ENCODE results near the gene UNC79. TPM values are rescaled to one million over a fixed set of nuclear protein-coding genes. Genes with fewer than 3 reads are reported as not detected.
"Not testable (repeated sequence)": the region's sequence is repeated elsewhere in the genome, so short reads cannot be mapped to it uniquely, and the experiment has no call there.

The UNC79 gene
- total RNA-seq, 4 donors from 2014 or later, result 0.30 TPM; not detected in 3

GRCh38 chr14:93496856-93497741 is 66.4 kb downstream of the UNC79 start:
- DNase-seq (ENCODE audit: low spot score in 2 of 2), result no peak
- 72% methylated on average over 3 of the region's 3 CpGs for WGBS
- H3K27ac ChIP-seq, result no peak overlapping the region
- no peak for TF ChIP-seq EP300 (IDR thresholded peaks at IDR 0.05)
- TF ChIP-seq, protein P1, sequence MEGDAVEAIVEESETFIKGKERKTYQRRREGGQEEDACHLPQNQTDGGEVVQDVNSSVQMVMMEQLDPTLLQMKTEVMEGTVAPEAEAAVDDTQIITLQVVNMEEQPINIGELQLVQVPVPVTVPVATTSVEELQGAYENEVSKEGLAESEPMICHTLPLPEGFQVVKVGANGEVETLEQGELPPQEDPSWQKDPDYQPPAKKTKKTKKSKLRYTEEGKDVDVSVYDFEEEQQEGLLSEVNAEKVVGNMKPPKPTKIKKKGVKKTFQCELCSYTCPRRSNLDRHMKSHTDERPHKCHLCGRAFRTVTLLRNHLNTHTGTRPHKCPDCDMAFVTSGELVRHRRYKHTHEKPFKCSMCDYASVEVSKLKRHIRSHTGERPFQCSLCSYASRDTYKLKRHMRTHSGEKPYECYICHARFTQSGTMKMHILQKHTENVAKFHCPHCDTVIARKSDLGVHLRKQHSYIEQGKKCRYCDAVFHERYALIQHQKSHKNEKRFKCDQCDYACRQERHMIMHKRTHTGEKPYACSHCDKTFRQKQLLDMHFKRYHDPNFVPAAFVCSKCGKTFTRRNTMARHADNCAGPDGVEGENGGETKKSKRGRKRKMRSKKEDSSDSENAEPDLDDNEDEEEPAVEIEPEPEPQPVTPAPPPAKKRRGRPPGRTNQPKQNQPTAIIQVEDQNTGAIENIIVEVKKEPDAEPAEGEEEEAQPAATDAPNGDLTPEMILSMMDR (IDR thresholded peaks at IDR 0.05), result no peak
- TF ChIP-seq POLR2A (IDR thresholded peaks at IDR 0.05), result no peak
- no peak for TF ChIP-seq POLR2AphosphoS5 (IDR thresholded peaks at IDR 0.05)
- no peaks in the 10 kb centered on the region for H3K27me3 ChIP-seq
- no peaks in the 10 kb centered on the region for H3K36me3 ChIP-seq
- no peaks in the 10 kb centered on the region for H3K4me1 ChIP-seq
- H3K9me3 ChIP-seq, result no peaks in the 10 kb centered on the region
- no peak overlapping the region for H3K4me3 ChIP-seq

DNA sequence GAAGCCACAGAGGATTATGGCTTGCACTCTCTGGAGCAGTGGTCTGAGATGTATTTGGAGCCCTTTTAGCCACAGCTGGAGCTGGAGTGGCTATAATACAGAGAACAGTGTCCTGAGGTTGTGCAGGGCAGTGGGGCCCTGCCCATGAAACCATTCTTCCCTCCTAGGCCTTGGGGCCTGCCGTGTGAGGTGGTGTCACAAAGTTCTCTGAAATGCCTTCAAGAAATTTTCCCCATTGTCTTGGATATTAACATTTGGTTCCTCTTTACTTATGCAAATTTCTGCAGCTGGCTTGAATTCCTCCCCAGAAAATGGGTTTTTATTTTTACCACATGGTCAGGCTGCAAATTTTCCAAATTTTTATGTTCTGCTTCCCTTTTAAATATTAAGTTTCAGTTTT is 79.3 kb downstream of the UNC79 start:
- Histone ChIP-seq H3K27me3 (no peaks in the 10 kb centered on the region), H3K4me1 (no peaks in the 10 kb centered on the region), H3K9me3 (no peaks in the 10 kb centered on the region), H3K27ac (no peak overlapping the region), H3K4me3 (no peak overlapping the region), H3K36me3 (no peaks in the 10 kb centered on the region)
- TF ChIP-seq POLR2AphosphoS5 (IDR thresholded peaks at IDR 0.05), result no peak
- TF ChIP-seq, protein P1 (IDR thresholded peaks at IDR 0.05), result no peak
- no peak for TF ChIP-seq POLR2A (IDR thresholded peaks at IDR 0.05)
- no peak for DNase-seq (ENCODE audit: low spot score in 2 of 2)
- WGBS, result 42% methylated on average over 1 of the region's 1 CpG

GRCh38 chr14:93511001-93511400 is 80.3 kb downstream of the UNC79 start:
- Histone ChIP-seq H3K36me3 (no peaks in the 10 kb centered on the region), H3K4me1 (no peaks in the 10 kb centered on the region), H3K4me3 (no peak overlapping the region), H3K27ac (no peak overlapping the region), H3K9me3 (no peaks in the 10 kb centered on the region), H3K27me3 (no peaks in the 10 kb centered on the region)
- DNase-seq (ENCODE audit: low spot score in 2 of 2), result no peak
- TF ChIP-seq EP300 (IDR thresholded peaks at IDR 0.05), result no peak
- no peak for TF ChIP-seq POLR2AphosphoS5 (IDR thresholded peaks at IDR 0.05)
- no peak for TF ChIP-seq POLR2A (IDR thresholded peaks at IDR 0.05)
- TF ChIP-seq, protein P1 (IDR thresholded peaks at IDR 0.05), result no peak
- 83% methylated on average over 5 of the region's 5 CpGs for WGBS

DNA sequence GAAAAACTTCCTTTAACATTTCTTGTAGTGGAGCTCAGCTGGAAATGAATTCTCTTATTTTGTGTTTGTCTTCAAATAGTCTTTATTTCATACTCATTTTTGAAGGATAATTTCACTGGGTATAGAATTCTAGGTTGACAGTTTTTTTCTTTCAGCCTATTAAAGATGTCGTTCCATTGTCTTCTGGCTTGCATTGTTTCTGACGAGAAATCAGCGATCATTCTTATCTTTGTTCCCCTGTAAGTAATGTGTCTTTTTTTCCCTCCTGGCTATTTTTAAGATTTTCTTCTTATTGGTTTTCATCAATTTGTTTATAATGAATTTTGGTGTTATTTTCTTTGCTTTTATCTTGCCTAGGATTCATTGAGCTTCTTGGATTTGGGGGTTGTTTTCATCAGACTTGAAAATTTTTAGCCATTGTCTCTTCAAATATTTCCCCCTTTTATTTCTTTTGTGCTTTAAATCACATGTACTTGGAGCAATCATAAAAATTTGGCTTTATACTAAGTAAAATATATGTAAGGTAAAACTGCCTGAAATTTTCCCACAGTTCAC is 89.4 kb downstream of the UNC79 start:
- WGBS, result 95% methylated on average over 3 of the region's 3 CpGs
- Histone ChIP-seq H3K27ac (no peak overlapping the region), H3K4me3 (no peak overlapping the region), H3K9me3 (peaks cover 13% of the 10 kb centered on the region), H3K27me3 (no peaks in the 10 kb centered on the region), H3K4me1 (no peaks in the 10 kb centered on the region), H3K36me3 (no peaks in the 10 kb centered on the region)
- no peak for DNase-seq (ENCODE audit: low spot score in 2 of 2)
- TF ChIP-seq POLR2A (IDR thresholded peaks at IDR 0.05) (no peak), EP300 (IDR thresholded peaks at IDR 0.05) (no peak), POLR2AphosphoS5 (IDR thresholded peaks at IDR 0.05) (no peak)
- TF ChIP-seq, protein P1 (IDR thresholded peaks at IDR 0.05), result no peak

DNA sequence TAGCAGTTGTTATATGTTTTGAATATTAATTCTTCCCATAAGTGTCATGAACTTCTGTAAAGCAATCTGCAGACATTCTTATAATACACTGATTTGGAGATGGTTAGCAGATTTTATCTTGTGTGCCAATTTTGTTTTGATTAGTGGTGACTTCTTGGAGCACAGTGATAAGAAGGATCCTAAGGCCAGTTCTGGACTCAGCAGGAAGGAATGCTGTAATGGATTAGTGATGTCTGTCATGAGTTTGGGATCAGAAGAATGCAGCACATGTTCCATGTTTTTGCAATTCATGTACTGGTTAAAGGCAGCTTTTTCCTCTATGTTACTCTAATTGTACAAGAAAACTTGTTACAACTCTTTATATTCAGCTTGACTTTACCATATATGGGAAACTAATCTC is 91.5 kb downstream of the UNC79 start:
- TF ChIP-seq EP300 (IDR thresholded peaks at IDR 0.05) (no peak), POLR2AphosphoS5 (IDR thresholded peaks at IDR 0.05) (no peak), POLR2A (IDR thresholded peaks at IDR 0.05) (no peak)
- TF ChIP-seq, protein P1 (IDR thresholded peaks at IDR 0.05), result no peak
- no peak overlapping the region for H3K27ac ChIP-seq
- no peak overlapping the region for H3K4me3 ChIP-seq
- H3K9me3 ChIP-seq, result peaks cover 13% of the 10 kb centered on the region
- H3K4me1 ChIP-seq, result no peaks in the 10 kb centered on the region
- no peaks in the 10 kb centered on the region for H3K36me3 ChIP-seq
- no peaks in the 10 kb centered on the region for H3K27me3 ChIP-seq
- no peak for DNase-seq (ENCODE audit: low spot score in 2 of 2)

DNA sequence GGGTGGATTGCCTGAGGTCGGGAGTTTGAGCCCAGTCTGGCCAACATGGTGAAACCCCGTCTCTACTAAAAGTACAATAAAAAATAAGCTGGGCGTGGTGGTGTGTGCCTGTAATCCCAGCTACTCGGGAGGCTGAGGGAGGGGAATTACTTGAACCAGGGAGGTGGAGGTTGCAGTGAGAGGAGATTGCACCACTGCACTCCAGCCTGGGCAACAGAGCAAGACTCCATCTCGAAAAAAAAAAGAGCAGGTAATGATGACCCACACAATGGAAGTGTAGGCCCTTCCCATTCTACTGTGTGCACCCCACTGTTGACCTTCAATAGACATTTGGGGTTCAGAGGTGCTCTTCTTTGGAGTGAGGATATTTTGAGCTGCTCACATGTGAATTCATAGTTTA is 94.5 kb downstream of the UNC79 start:
- not testable (repeated sequence) for H3K27ac ChIP-seq; DNase-seq (ENCODE audit: low spot score in 2 of 2); H3K4me3 ChIP-seq; H3K4me1 ChIP-seq; H3K36me3 ChIP-seq; H3K9me3 ChIP-seq; H3K27me3 ChIP-seq
- WGBS, result 87% methylated on average over 5 of the region's 5 CpGs
